HG02763 (cell line): ENCODE results near the gene TIMM44.
A peak's percentile ranks its signal among the peaks of the same experiment; 100 is the strongest.
"Not testable (repeated sequence)": the region's sequence is repeated elsewhere in the genome, so short reads cannot be mapped to it uniquely, and the experiment has no call there.

ENCODE experiments used
- ATAC-seq: cut with Tn5 transposase; IDR thresholded peaks from one replicate; pipeline ENCODE4 v1.9.1; 2021; ENCODE audit warnings: mild to moderate bottlenecking, moderate library complexity; ENCODE audit not compliant: unreplicated experiment

TIMM44 gene

GRCh38 chr19:7926021-7926726 is 17.3 kb downstream of the TIMM44 start, which contains the start of gene CTXN1:
Gene CTXN1, minus strand, starts transcription at chr19:7926135. Its CDS starts 597 bp downstream, at chr19:7925538.
- no peak for ATAC-seq

GRCh38 chr19:7925171-7925851 is 18.2 kb downstream of the TIMM44 start:
- no peak for ATAC-seq

- ATAC-seq, result no peak
Measured at GRCh38 chr19:7924651-7925170, 18.8 kb downstream of the TIMM44 start.

- ATAC-seq, result no peak
Measured at GRCh38 chr19:7924241-7924640, 19.2 kb downstream of the TIMM44 start.

GRCh38 chr19:7923295-7924191 is 19.9 kb downstream of the TIMM44 start:
- ATAC-seq, result no peak

GRCh38 chr19:7922836-7923195 is 20.6 kb downstream of the TIMM44 start:
- no peak for ATAC-seq

- no peak for ATAC-seq
Measured at GRCh38 chr19:7921967-7922835, 21.3 kb downstream of the TIMM44 start.

- no peak for ATAC-seq
Measured at GRCh38 chr19:7921302-7921966, 22.0 kb downstream of the TIMM44 start.

GRCh38 chr19:7920519-7921301 is 22.8 kb downstream of the TIMM44 start:
- peak; percentile 50 for ATAC-seq

GRCh38 chr19:7919610-7920518 is 23.6 kb downstream of the TIMM44 start, which contains the start of gene SNAPC2:
Gene SNAPC2, plus strand, starts transcription at chr19:7920338. Its CDS starts 29 bp downstream, at chr19:7920367.
- ATAC-seq, result peak; percentile 52

- ATAC-seq, result no peak
Measured at GRCh38 chr19:7918615-7919421, 24.6 kb downstream of the TIMM44 start.

GRCh38 chr19:7918062-7918614 is 25.3 kb downstream of the TIMM44 start:
- ATAC-seq, result not testable (repeated sequence)

GRCh38 chr19:7917267-7918061 is 26.0 kb downstream of the TIMM44 start:
- no peak for ATAC-seq

GRCh38 chr19:7916955-7917266 is 26.6 kb downstream of the TIMM44 start:
- no peak for ATAC-seq

- ATAC-seq, result no peak
Measured at GRCh38 chr19:7916103-7916954, 27.1 kb downstream of the TIMM44 start.
